GM23338 (cell line): Measurements from ENCODE around the gene CRYM. TPM values are rescaled to one million over a fixed set of nuclear protein-coding genes. Genes with fewer than 3 reads are reported as not detected.

ENCODE experiments used
- ATAC-seq: fragments of 200-7000 bp; cut with Tn5 transposase; 3 replicates; pipeline ENCODE4 v1.9.1; 2020
- DNase-seq: peaks from one replicate; pipeline ENCODE4 v3.0.0-alpha.2; 2015; ENCODE audit warnings: low spot score
- H2AFZ ChIP-seq: fragments of 200-600 bp; sonication (generic); 2 replicates; pipeline ENCODE4 v1.8.0; 2016; ENCODE audit warnings: antibody characterized with exemption, mild to moderate bottlenecking, moderate library complexity
- H3F3A ChIP-seq: fragments of 200-600 bp; sonication (generic); replicated peaks from 2 replicates; pipeline ENCODE4 v1.8.0; 2017; ENCODE audit warnings: antibody characterized with exemption, mixed run types, low read depth
- H3K27ac ChIP-seq: fragments of 200-600 bp; sonication (generic); 2 replicates; pipeline ENCODE4 v1.6.1; 2016; ENCODE audit warnings: low read depth
- H3K27me3 ChIP-seq: fragments of 200-600 bp; sonication (generic); 2 replicates; pipeline ENCODE4 v1.8.0; 2016; ENCODE audit warnings: mild to moderate bottlenecking, mixed run types, moderate library complexity; ENCODE audit not compliant: insufficient read depth
- H3K36me3 ChIP-seq: fragments of 200-600 bp; sonication (generic); 2 replicates; pipeline ENCODE4 v1.8.0; 2016; ENCODE audit warnings: mild to moderate bottlenecking; ENCODE audit not compliant: insufficient read depth
- H3K4me1 ChIP-seq: fragments of 200-600 bp; sonication (generic); 2 replicates; pipeline ENCODE4 v1.8.0; 2016; ENCODE audit warnings: mild to moderate bottlenecking, moderate library complexity; ENCODE audit not compliant: insufficient read depth
- H3K4me2 ChIP-seq: fragments of 200-600 bp; sonication (generic); 2 replicates; pipeline ENCODE4 v1.7.1; 2017; ENCODE audit warnings: mixed run types
- H3K4me3 ChIP-seq: fragments of 200-600 bp; sonication (generic); 2 replicates; pipeline ENCODE4 v1.6.1; 2016; ENCODE audit warnings: mixed run types
- H3K79me2 ChIP-seq: fragments of 200-600 bp; sonication (generic); replicated peaks from 2 replicates; pipeline ENCODE4 v1.8.0; 2017; ENCODE audit warnings: mild to moderate bottlenecking; ENCODE audit not compliant: insufficient read depth
- H3K9me2 ChIP-seq: fragments of 200-600 bp; sonication (generic); 2 replicates; pipeline ENCODE4 v1.8.0; 2017; ENCODE audit not compliant: insufficient read depth
- H4K20me1 ChIP-seq: fragments of 200-600 bp; sonication (generic); replicated peaks from 2 replicates; pipeline ENCODE4 v1.8.0; 2017; ENCODE audit warnings: mild to moderate bottlenecking; ENCODE audit not compliant: insufficient read depth
- H3K27ac Mint-ChIP-seq: 2 replicates; pipeline ENCODE4 v1.8.0; 2020; ENCODE audit warnings: inconsistent platforms, mild to moderate bottlenecking, moderate library complexity, mixed read lengths
- H3K27me3 Mint-ChIP-seq: 3 replicates; pipeline ENCODE4 v1.8.0; 2022; ENCODE audit warnings: low read depth, mild to moderate bottlenecking, moderate library complexity, mixed read lengths, inconsistent platforms; ENCODE audit not compliant: insufficient read depth, poor library complexity
- H3K36me3 Mint-ChIP-seq: 3 replicates; pipeline ENCODE4 v1.8.0; 2021; ENCODE audit warnings: low read depth, mild to moderate bottlenecking, inconsistent platforms, moderate library complexity, mixed read lengths
- H3K4me1 Mint-ChIP-seq: 3 replicates; pipeline ENCODE4 v1.8.0; 2020; ENCODE audit warnings: mild to moderate bottlenecking, inconsistent platforms, mixed read lengths
- H3K4me3 Mint-ChIP-seq: 3 replicates; pipeline ENCODE4 v1.8.0; 2021; ENCODE audit warnings: moderate library complexity, mild to moderate bottlenecking, inconsistent platforms, mixed read lengths
- H3K9me3 Mint-ChIP-seq: 3 replicates; pipeline ENCODE4 v1.8.0; 2020; ENCODE audit warnings: moderate library complexity, mild to moderate bottlenecking, inconsistent platforms, mixed read lengths
- CREB1 ChIP-seq: fragments of 250-450 bp; sonication (Bioruptor Pico); IDR thresholded peaks from 2 replicates; pipeline ENCODE4 v1.5.0; 2020; ENCODE audit warnings: low read depth, mild to moderate bottlenecking, moderate library complexity
- ETS1 ChIP-seq: IDR thresholded peaks from 2 replicates; pipeline ENCODE4 v1.6.1; 2016; ENCODE audit warnings: antibody characterized with exemption
- EZH2 ChIP-seq: fragments of 200-600 bp; sonication (generic); IDR thresholded peaks from one replicate; pipeline ENCODE4 v1.8.0; 2017; ENCODE audit warnings: antibody characterized with exemption, mild to moderate bottlenecking, low read depth; ENCODE audit not compliant: unreplicated experiment
- EZH2phosphoT487 ChIP-seq: fragments of 200-600 bp; sonication (generic); IDR thresholded peaks from one replicate; pipeline ENCODE4 v1.8.1; 2018; ENCODE audit warnings: antibody characterized with exemption; ENCODE audit not compliant: unreplicated experiment
- JUNB ChIP-seq: IDR thresholded peaks from one replicate; pipeline ENCODE4 v1.6.1; 2016; ENCODE audit warnings: antibody characterized with exemption; ENCODE audit not compliant: unreplicated experiment
- NANOG ChIP-seq: IDR thresholded peaks from 2 replicates; pipeline ENCODE4 v1.6.1; 2016; ENCODE audit warnings: antibody characterized with exemption, borderline replicate concordance
- POLR2AphosphoS5 ChIP-seq: IDR thresholded peaks from 2 replicates; pipeline ENCODE4 v1.6.1; 2016; ENCODE audit warnings: antibody characterized with exemption, low read depth
- REST ChIP-seq: IDR thresholded peaks from one replicate; pipeline ENCODE4 v1.6.1; 2018; ENCODE audit warnings: antibody characterized with exemption; ENCODE audit not compliant: unreplicated experiment
- STAT1 ChIP-seq: IDR thresholded peaks from one replicate; pipeline ENCODE4 v1.6.1; 2016; ENCODE audit warnings: antibody characterized with exemption; ENCODE audit not compliant: unreplicated experiment
- ZNF114 ChIP-seq: fragments of 250-450 bp; sonication (Bioruptor Pico); IDR thresholded peaks from 2 replicates; pipeline ENCODE4 v1.5.0; 2020; ENCODE audit warnings: mild to moderate bottlenecking, moderate library complexity
- ZNF331 ChIP-seq: fragments of 250-450 bp; sonication (Bioruptor Pico); IDR thresholded peaks from 2 replicates; pipeline ENCODE4 v1.5.0; 2020; ENCODE audit warnings: low read depth, mild to moderate bottlenecking, moderate library complexity
- polyA plus RNA-seq: library from polyadenylated mRNA; unstranded; fragments of >200 nt; fragmentation: Nextera tagmentation; extraction: Ambion mirVana; gene quantifications from 2 replicates; pipeline ENCODE4 v1.2.1, GENCODE V29; 2016
- total RNA-seq: library from RNA; depleted of rRNA; stranded (reverse); fragments of >200 nt; shearing (Covaris generic); gene quantifications from 2 replicates; pipeline ENCODE4 v1.2.3, GENCODE V29; 2014
- TF ChIP-seq, protein P1 (sequence below), 2 experiments: fragments of 200-600 bp in 1 of 2; sonication (generic) in 1 of 2; conservative IDR thresholded peaks; 2 replicates each; pipeline versions ENCODE4 v1.5.1 to v1.6.1; 2016 to 2017; ENCODE audit warnings: antibody characterized with exemption in 2 of 2, low read depth in 2 of 2, mild to moderate bottlenecking in 2 of 2, moderate library complexity in 1 of 2

Gene CRYM
- total and polyA plus RNA-seq, 2 experiments from 2014 or later = 15.2 to 18.0 TPM

- TF ChIP-seq REST (no peak), ZNF114 (no peak), CREB1 (CRISPR knock-in tag) (no peak), ETS1 (no peak)
Measured at GRCh38 chr16:21217121-21217520, 61.0 kb downstream of the CRYM start (continued).

GRCh38 chr16:21214086-21214485, 64.0 kb downstream of the CRYM start:
- H3K4me2 ChIP-seq = no peak overlapping the region
- H2AFZ ChIP-seq = peak overlapping the region; percentile 85; the same call in 1 of the 2 replicates
- DNase-seq = no peak
- H3K79me2 ChIP-seq = no peaks in the 10 kb centered on the region
- no peaks in the 10 kb centered on the region for H3F3A ChIP-seq
- H3K4me1 ChIP-seq = peaks cover 7% of the 10 kb centered on the region; the same call in 1 of the 2 replicates
- Mint-ChIP-seq H3K36me3 (no peaks in the 10 kb centered on the region), H3K9me3 (no peaks in the 10 kb centered on the region), H3K4me1 (peaks cover 3% of the 10 kb centered on the region; the same call in 1 of the 3 replicates), H3K4me3 (peak overlapping the region; percentile 20; the same call in 1 of the 3 replicates), H3K27me3 (peaks cover 4% of the 10 kb centered on the region), H3K27ac (no peak overlapping the region)
- H4K20me1 ChIP-seq = no peaks in the 10 kb centered on the region
- H3K4me3 ChIP-seq = no peak overlapping the region
- H3K9me2 ChIP-seq = no peaks in the 10 kb centered on the region
- H3K36me3 ChIP-seq = no peaks in the 10 kb centered on the region
- H3K27ac ChIP-seq = no peak overlapping the region
- ATAC-seq = no peak
- H3K27me3 ChIP-seq = no peaks in the 10 kb centered on the region
- no peak for TF ChIP-seq NANOG
- TF ChIP-seq, protein P1, sequence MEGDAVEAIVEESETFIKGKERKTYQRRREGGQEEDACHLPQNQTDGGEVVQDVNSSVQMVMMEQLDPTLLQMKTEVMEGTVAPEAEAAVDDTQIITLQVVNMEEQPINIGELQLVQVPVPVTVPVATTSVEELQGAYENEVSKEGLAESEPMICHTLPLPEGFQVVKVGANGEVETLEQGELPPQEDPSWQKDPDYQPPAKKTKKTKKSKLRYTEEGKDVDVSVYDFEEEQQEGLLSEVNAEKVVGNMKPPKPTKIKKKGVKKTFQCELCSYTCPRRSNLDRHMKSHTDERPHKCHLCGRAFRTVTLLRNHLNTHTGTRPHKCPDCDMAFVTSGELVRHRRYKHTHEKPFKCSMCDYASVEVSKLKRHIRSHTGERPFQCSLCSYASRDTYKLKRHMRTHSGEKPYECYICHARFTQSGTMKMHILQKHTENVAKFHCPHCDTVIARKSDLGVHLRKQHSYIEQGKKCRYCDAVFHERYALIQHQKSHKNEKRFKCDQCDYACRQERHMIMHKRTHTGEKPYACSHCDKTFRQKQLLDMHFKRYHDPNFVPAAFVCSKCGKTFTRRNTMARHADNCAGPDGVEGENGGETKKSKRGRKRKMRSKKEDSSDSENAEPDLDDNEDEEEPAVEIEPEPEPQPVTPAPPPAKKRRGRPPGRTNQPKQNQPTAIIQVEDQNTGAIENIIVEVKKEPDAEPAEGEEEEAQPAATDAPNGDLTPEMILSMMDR (conservative IDR thresholded peaks at IDR 0.05; ENCODE audit: low read depth in 2 of 2) = no peak
- TF ChIP-seq ZNF114 = no peak
- no peak for TF ChIP-seq EZH2
- TF ChIP-seq ETS1 = no peak
- TF ChIP-seq REST = no peak
- TF ChIP-seq ZNF331 (CRISPR knock-in tag) = no peak
- TF ChIP-seq STAT1 = no peak
- TF ChIP-seq EZH2phosphoT487 = no peak
- no peak for TF ChIP-seq POLR2AphosphoS5
- no peak for TF ChIP-seq JUNB
- TF ChIP-seq CREB1 (CRISPR knock-in tag) = no peak
